GM10248 (cell line): ENCODE results near the gene CFAP20DC.
"Not testable (repeated sequence)": the region's sequence is repeated elsewhere in the genome, so short reads cannot be mapped to it uniquely, and the experiment has no call there.

Experiments
- CTCF ChIA-PET: fragments of 300-600 bp; sonication (Branson Sonifier 250); formaldehyde crosslinking; extraction: SDS; loops from one replicate; lab custom pipeline; 2021; ENCODE audit warnings: antibody characterized with exemption; lab: Yijun Ruan, JAX
- POLR2A ChIA-PET: fragments of 350-650 bp; sonication (Branson Sonifier 250); formaldehyde crosslinking; extraction: SDS; loops from one replicate; lab custom pipeline; 2020; ENCODE audit warnings: antibody characterized with exemption; lab: Yijun Ruan, JAX
- DNase-seq: peaks from one replicate; pipeline ENCODE4 v3.0.0; 2012; ENCODE audit errors: extremely low spot score
- TF ChIP-seq, protein P1 (sequence below): IDR thresholded peaks from 2 replicates; pipeline ENCODE4 v1.5.1; 2012; ENCODE audit warnings: mild to moderate bottlenecking, low read depth; ENCODE audit errors: extremely low read depth, missing control alignments, control extremely low read depth

The CFAP20DC gene

DNA sequence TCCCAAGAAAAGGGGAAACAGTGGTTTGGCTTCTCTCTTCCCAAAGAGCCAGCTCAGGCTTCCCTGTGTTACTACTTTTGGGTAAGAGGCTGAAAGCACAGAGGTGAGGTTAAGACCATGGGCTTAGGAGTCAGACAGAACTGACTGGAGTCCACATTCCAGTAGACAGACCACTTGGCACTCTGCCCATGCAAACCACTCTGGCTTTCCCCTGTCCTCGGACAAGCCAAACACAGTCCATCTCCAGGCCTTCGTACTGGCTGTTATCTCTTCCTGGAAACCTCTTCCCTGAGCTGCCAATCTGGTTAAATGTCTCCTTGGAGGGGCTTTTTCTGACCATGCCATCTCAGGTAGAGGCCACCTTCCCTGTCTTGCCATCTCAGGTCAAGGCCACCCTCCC lies 330.1 kb downstream of the CFAP20DC start:
- TF ChIP-seq, protein P1, sequence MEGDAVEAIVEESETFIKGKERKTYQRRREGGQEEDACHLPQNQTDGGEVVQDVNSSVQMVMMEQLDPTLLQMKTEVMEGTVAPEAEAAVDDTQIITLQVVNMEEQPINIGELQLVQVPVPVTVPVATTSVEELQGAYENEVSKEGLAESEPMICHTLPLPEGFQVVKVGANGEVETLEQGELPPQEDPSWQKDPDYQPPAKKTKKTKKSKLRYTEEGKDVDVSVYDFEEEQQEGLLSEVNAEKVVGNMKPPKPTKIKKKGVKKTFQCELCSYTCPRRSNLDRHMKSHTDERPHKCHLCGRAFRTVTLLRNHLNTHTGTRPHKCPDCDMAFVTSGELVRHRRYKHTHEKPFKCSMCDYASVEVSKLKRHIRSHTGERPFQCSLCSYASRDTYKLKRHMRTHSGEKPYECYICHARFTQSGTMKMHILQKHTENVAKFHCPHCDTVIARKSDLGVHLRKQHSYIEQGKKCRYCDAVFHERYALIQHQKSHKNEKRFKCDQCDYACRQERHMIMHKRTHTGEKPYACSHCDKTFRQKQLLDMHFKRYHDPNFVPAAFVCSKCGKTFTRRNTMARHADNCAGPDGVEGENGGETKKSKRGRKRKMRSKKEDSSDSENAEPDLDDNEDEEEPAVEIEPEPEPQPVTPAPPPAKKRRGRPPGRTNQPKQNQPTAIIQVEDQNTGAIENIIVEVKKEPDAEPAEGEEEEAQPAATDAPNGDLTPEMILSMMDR, result no peak
- DNase-seq, result no peak
- CTCF ChIA-PET, result no interaction called here
- POLR2A ChIA-PET, result no interaction called here

DNA sequence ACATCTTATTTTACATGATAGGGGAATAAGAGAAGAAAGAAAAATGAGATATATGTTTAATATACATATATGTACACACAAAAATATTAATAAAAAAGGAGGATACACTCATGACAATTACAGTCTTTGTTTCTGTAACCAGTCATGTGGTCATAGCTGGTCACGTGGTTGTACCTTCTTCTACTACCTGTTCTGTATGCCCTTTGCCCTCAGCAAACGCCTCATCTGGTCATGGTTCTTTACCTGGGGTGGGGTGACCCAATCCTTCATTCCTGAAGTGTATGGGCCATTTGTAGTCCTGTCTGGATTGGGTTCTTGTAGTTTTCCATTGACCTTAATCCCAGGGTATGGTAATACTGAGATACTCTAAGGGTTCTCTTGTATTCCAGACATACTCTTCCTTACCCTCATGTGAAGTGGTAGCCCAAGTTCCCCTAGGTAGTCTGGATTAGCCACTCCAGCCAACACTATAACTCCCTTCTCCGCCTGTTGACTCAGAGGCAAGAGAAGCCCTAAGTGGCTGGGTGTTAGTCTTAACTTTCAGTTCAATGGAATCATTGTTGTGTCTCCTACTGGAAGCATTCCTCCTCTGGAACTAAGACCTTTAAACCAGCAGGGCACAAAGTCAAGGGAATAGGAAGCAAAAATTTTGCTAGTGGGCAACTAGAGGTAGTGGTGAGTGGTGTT lies 336.0 kb downstream of the CFAP20DC start:
- TF ChIP-seq, protein P1, result no peak

DNA sequence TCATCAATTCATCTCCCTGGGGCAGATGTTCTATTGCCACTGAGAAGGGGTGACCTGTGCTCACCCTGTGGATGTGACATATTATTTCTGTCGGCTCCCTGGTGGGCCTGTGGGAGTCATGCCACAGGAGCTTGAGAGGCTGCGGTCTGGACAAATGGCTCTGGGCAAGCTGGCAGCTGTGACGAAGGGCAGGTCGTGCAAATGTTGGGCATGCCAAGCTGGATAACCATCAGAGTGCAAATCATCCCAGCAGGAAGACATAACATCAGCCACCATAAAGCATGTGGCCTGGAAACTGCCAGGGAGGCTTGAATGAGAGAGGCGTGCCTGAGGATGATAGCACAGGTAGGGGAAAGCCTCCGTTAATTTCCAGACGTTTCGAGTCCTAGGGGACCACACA lies 338.0 kb downstream of the CFAP20DC start:
- POLR2A ChIA-PET, result no interaction called here
- CTCF ChIA-PET, result no interaction called here
- no peak for DNase-seq
- TF ChIP-seq, protein P1, result no peak

More for the DNA sequence above, 336.0 kb downstream of the CFAP20DC start:
- ChIA-PET CTCF (interaction anchor here (1.2 kb wide), 1 partner anchor 18 kb away, joined by 3 read pairs; no protein-coding TSS in a partner anchor), POLR2A (no interaction called here)
- DNase-seq, result no peak

DNA sequence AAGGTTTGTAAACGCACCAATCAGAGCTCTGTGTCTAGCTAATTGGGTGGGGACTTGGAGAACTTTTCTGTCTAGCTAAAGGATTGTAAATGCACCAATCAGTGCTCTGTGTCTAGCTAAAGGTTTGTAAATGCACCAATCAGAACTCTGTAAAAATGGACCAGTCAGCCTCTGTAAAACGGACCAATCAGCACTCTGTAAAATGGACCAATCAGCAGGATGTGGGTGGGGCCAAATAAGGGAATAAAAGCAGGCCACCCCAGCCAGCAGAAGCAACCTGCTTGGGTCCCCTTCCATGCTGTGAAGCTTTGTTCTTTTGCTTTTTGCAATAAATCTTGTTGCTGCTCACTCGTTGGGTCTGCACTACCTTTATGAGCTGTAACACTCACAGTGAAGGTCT lies 340.8 kb downstream of the CFAP20DC start:
- CTCF ChIA-PET, result interaction anchor here (1.5 to 1.6 kb wide), 2 partner anchors 12 to 19 kb away, joined by 3 to 8 read pairs; no protein-coding TSS in a partner anchor
- DNase-seq, POLR2A ChIA-PET: not testable (repeated sequence)

DNA sequence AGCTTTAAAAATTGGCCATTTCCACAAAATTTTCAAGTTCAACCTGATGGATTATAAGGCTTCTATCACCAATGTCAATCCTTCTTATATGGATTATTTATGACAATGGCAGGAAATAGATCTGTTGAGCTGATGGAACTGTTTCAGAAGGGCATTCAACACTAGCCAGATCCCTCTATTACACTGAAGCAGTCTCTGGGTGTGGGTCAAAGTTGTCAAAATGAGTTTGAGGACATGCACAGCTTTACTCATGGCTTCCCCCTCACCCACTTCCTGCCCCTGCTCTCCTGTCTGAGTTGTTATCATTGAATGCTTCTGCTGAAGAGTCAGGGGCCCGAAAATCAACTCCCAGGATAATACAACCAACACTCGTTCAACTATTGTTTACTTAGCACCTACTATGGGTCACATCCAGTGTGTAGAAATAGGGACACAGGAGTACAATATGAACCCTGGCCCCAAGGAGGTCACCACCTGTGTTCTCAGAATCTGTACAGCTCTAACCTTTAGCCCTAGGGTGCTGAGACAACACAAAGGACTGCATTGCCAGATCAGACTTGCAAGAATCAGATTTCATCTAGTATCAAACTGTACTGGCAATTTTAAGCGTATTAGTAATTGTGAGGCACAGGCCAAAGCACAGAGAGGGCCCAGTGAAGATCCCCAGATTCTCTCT lies 341.6 kb downstream of the CFAP20DC start:
- ChIA-PET POLR2A (no interaction called here), CTCF (interaction anchor here (1.5 to 1.6 kb wide), 2 partner anchors 12 to 18 kb away, joined by 3 to 8 read pairs; no protein-coding TSS in a partner anchor)
- no peak for DNase-seq
- TF ChIP-seq, protein P1, result no peak

DNA sequence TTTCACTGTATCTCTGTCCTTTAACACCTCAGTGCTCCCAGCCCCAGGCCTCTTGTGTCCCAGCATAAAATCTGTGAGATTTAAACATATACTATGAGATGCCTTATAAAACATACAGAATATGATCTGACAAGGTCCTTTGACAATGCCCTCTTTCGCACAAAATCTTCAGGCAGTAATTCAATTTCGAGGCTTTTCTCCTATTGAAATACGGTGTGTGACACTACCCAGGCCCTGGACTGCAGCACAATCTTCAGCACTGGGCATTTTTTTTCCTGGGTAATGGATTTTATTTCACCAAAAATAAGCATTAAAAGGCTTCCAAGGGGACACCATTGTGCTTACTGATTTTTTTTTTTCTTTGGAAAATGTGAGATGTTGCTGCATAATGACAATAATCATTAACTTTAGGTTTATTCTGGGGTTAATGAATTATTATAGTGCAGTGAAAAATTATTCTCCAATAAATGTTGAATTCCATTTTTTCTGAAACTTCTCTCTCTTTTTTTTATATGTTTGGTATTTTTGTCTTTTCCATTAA lies 342.4 kb downstream of the CFAP20DC start:
- POLR2A ChIA-PET, result no interaction called here
- CTCF ChIA-PET, result interaction anchor here (1.5 to 1.6 kb wide), 2 partner anchors 11 to 18 kb away, joined by 3 to 8 read pairs; no protein-coding TSS in a partner anchor
- no peak for DNase-seq
- TF ChIP-seq, protein P1, result no peak
